RWPE2 (cell line): ENCODE data around the gene TSNAX.

Source experiments
- ATAC-seq: fragments of 200-7000 bp; cut with Tn5 transposase; 3 replicates; pipeline ENCODE4 v1.9.1; 2021; ENCODE audit warnings: low read depth
- DNase-seq: peaks from one replicate; pipeline ENCODE4 v3.0.0-alpha.2; 2020; ENCODE audit warnings: low spot score
- H3K27ac ChIP-seq: fragments of 450-650 bp; 2 replicates; pipeline ENCODE4 v1.5.1; 2017; ENCODE audit warnings: mild to moderate bottlenecking; ENCODE audit not compliant: poor library complexity, severe bottlenecking
- H3K27me3 ChIP-seq: fragments of 250-450 bp; sonication (Bioruptor Pico); 2 replicates; pipeline ENCODE4 v1.5.1; 2021; ENCODE audit warnings: mild to moderate bottlenecking, moderate library complexity; ENCODE audit not compliant: insufficient read depth, poor library complexity, severe bottlenecking
- H3K36me3 ChIP-seq: fragments of 250-450 bp; sonication (Bioruptor Pico); 2 replicates; pipeline ENCODE4 v1.5.1; 2020; ENCODE audit warnings: low read depth, mild to moderate bottlenecking, moderate library complexity
- H3K4me1 ChIP-seq: fragments of 250-450 bp; sonication (Bioruptor Pico); 2 replicates; pipeline ENCODE4 v1.5.1; 2021; ENCODE audit warnings: mild to moderate bottlenecking, moderate library complexity; ENCODE audit not compliant: insufficient read depth, poor library complexity, severe bottlenecking
- H3K4me3 ChIP-seq: fragments of 250-450 bp; sonication (Bioruptor Pico); 2 replicates; pipeline ENCODE4 v1.5.1; 2021; ENCODE audit warnings: mild to moderate bottlenecking, moderate library complexity; ENCODE audit not compliant: severe bottlenecking
- H3K9me3 ChIP-seq: fragments of 250-450 bp; sonication (Bioruptor Pico); 2 replicates; pipeline ENCODE4 v1.5.1; 2021; ENCODE audit warnings: mild to moderate bottlenecking, moderate library complexity; ENCODE audit not compliant: severe bottlenecking
- TF ChIP-seq, protein P1 (sequence below): fragments of 450-650 bp; IDR thresholded peaks from one replicate; pipeline ENCODE4 v1.5.1; 2017; ENCODE audit warnings: mild to moderate bottlenecking, moderate library complexity; ENCODE audit not compliant: poor library complexity, severe bottlenecking

TSNAX gene

DNA sequence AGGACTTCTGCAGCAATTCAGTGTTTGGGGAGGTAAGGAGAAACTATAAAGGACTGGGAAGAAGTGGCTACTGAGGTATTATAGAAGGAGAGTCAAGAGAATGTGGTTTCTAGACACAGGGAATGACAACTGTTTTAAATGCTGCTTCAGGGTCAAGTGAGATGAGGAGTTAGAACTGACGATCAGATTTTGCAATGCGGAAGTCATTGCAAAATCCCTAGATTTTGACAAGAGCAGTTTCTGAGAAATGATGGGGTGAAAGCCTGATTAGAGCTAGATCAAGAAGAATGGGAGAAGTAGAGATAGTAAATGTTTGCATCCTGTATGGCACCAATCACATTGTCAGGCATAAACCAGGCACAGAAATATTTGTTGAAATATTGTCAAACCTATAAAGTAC is 4.7 kb upstream of the TSNAX start:
- no peaks in the 10 kb centered on the region for H3K27me3 ChIP-seq
- DNase-seq (no peak), ATAC-seq (no peak)
- no peak overlapping the region for H3K27ac ChIP-seq
- no peaks in the 10 kb centered on the region for H3K36me3 ChIP-seq
- H3K9me3 ChIP-seq, result no peaks in the 10 kb centered on the region
- TF ChIP-seq, protein P1, sequence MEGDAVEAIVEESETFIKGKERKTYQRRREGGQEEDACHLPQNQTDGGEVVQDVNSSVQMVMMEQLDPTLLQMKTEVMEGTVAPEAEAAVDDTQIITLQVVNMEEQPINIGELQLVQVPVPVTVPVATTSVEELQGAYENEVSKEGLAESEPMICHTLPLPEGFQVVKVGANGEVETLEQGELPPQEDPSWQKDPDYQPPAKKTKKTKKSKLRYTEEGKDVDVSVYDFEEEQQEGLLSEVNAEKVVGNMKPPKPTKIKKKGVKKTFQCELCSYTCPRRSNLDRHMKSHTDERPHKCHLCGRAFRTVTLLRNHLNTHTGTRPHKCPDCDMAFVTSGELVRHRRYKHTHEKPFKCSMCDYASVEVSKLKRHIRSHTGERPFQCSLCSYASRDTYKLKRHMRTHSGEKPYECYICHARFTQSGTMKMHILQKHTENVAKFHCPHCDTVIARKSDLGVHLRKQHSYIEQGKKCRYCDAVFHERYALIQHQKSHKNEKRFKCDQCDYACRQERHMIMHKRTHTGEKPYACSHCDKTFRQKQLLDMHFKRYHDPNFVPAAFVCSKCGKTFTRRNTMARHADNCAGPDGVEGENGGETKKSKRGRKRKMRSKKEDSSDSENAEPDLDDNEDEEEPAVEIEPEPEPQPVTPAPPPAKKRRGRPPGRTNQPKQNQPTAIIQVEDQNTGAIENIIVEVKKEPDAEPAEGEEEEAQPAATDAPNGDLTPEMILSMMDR, result no peak
- no peak overlapping the region for H3K4me3 ChIP-seq
- H3K4me1 ChIP-seq, result peaks cover 5% of the 10 kb centered on the region

DNA sequence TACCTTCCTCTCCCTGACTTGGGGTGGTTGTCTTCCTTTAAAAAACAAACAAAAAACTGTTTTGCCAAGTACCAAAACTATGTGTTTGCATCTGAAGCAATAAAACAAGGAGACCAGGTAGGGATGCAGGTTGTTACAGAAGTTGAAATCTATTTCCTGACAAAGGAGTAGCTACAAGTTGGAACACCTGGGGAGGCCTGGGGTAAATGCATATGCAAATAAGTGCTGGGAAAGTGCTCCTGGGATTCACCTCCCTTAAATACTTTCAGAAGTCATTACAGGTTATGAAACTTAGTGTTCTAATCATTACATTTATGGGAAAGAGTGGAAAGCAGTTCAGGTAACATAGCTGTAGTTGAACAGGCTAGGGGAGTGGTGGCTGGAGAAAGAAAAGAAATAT is 1.9 kb upstream of the TSNAX start:
- H3K27ac ChIP-seq, result no peak overlapping the region
- H3K36me3 ChIP-seq, result peaks cover 13% of the 10 kb centered on the region
- H3K4me3 ChIP-seq, result no peak overlapping the region
- TF ChIP-seq, protein P1, result no peak
- ATAC-seq (no peak), DNase-seq (no peak)
- peaks cover 5% of the 10 kb centered on the region for H3K4me1 ChIP-seq
- no peaks in the 10 kb centered on the region for H3K9me3 ChIP-seq
- no peaks in the 10 kb centered on the region for H3K27me3 ChIP-seq

DNA sequence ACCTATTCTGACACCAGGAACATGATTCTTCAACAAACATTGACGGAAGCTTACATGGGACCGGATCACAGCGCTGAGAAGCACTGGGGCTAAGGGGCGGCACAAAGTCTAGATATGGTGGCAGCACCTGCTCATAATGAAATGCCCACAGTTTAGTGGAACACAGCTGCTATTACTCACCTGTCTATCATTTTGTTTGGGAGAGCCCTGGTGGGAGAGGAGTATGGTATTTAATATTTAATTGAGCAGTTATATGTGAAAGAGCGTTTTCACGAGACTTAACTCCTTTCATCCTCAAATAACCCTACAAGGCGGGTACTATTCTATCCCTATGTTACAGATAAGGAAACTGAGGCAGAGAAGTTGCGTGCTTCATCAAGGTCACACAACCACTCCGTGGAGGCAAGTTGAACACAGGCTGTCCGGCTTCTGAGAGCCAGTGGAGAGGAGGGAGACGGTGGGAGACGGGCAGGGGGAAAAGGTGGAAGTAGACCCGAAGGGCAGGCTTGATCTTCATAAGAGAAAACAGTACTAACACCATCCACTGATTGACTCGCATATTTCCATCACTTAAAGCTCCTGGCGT is 790 bp upstream of the TSNAX start:
- DNase-seq (no peak), ATAC-seq (no peak)
- Histone ChIP-seq H3K36me3 (peaks cover 17% of the 10 kb centered on the region), H3K4me1 (peaks cover 5% of the 10 kb centered on the region), H3K4me3 (peak overlapping the region; percentile 42), H3K27ac (peak overlapping the region; percentile 53), H3K27me3 (no peaks in the 10 kb centered on the region), H3K9me3 (no peaks in the 10 kb centered on the region)
- TF ChIP-seq, protein P1, result no peak

DNA sequence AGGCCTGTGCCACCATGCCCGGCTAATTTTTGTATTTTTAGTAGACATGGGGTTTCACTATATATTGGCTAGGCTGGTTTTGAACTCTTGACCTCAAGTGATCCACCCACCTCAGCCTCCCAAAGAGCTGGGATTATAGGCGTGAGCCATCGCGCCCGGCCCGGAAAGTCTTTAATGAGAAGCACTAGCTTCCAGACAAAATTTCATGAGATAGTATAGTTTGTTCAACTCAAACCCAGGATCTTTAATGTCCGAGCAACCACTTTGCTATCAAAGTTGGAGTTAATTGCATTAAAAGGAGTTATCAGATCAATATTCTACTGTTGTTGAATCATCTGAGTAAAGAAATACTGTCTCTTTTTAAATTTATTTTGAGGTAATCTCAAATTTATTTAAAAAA is 4.8 kb downstream of the TSNAX start:
- TF ChIP-seq, protein P1, result no peak
- no peak overlapping the region for H3K4me3 ChIP-seq
- no peaks in the 10 kb centered on the region for H3K27me3 ChIP-seq
- ATAC-seq, result no peak
- no peaks in the 10 kb centered on the region for H3K9me3 ChIP-seq
- no peaks in the 10 kb centered on the region for H3K4me1 ChIP-seq
- H3K36me3 ChIP-seq, result peaks cover 58% of the 10 kb centered on the region
- no peak overlapping the region for H3K27ac ChIP-seq
- DNase-seq, result no peak

DNA sequence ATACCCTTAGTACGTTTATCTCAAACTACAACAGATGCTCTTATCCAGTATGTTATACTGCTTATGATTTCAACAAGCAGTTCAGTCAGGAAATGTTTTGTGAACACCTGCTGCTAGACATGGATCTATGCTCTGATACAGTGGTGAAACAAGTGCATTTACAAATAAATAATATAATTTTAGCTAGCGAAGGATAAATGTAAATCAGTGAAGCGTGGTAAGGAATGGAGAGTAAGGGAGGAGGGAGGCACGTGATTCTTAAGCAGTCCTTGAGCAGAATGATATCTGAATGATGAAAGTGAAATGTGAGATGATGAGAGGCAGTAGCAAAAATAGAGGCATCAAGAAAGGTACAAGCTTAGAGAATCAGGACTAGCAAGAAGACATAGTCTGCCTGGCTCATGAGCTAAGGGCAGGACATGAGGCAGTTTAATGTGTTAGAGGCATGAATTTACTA is 6.3 kb downstream of the TSNAX start:
- Histone ChIP-seq H3K4me3 (no peak overlapping the region), H3K4me1 (no peaks in the 10 kb centered on the region), H3K9me3 (no peaks in the 10 kb centered on the region), H3K36me3 (peaks cover 69% of the 10 kb centered on the region), H3K27ac (no peak overlapping the region), H3K27me3 (no peaks in the 10 kb centered on the region)
- TF ChIP-seq, protein P1, result no peak
- ATAC-seq, result no peak
- no peak for DNase-seq
